AG09309 (cell line): Measurements from ENCODE around the gene CLEC16A.

Source experiments
- DNase-seq: peaks from one replicate; pipeline ENCODE4 v3.0.0-alpha.2; 2010; ENCODE audit warnings: low read depth
- H3K4me3 ChIP-seq: 2 replicates; pipeline ENCODE4 v1.5.1; 2011; ENCODE audit warnings: mild to moderate bottlenecking, low read depth, low read length, moderate library complexity; ENCODE audit not compliant: control insufficient read depth
- CTCF ChIP-seq: IDR thresholded peaks from 2 replicates; pipeline ENCODE4 v1.5.1; 2011; ENCODE audit warnings: mild to moderate bottlenecking, low read depth, low read length, inconsistent platforms; ENCODE audit not compliant: insufficient read depth, control insufficient read depth; ENCODE audit errors: missing control alignments

Gene CLEC16A

GRCh38 chr16:11060842-11061241 is 116.5 kb downstream of the CLEC16A start:
- no peak overlapping the region for H3K4me3 ChIP-seq
- no peak for TF ChIP-seq CTCF
- DNase-seq: no peak

- no peak for TF ChIP-seq CTCF
- no peak for DNase-seq
Measured at GRCh38 chr16:11061629-11062270, 117.4 kb downstream of the CLEC16A start.

GRCh38 chr16:11063448-11064201 is 119.3 kb downstream of the CLEC16A start:
- TF ChIP-seq CTCF: no peak
- no peak overlapping the region for H3K4me3 ChIP-seq
- no peak for DNase-seq

More at GRCh38 chr16:11061629-11062270, 117.4 kb downstream of the CLEC16A start:
- no peak overlapping the region for H3K4me3 ChIP-seq

- TF ChIP-seq CTCF: no peak
- no peak for DNase-seq
- H3K4me3 ChIP-seq: no peak overlapping the region
Measured at GRCh38 chr16:11064202-11064540, 119.8 kb downstream of the CLEC16A start.

GRCh38 chr16:11064851-11065250 is 120.5 kb downstream of the CLEC16A start:
- TF ChIP-seq CTCF: no peak
- no peak for DNase-seq
- no peak overlapping the region for H3K4me3 ChIP-seq

- no peak for TF ChIP-seq CTCF
- H3K4me3 ChIP-seq: no peak overlapping the region
- no peak for DNase-seq
Measured at GRCh38 chr16:11066261-11066870, 122.0 kb downstream of the CLEC16A start.
